Smooth muscle cell (in vitro differentiated cells): ENCODE data around the gene PLD5. TPM values are rescaled to one million over a fixed set of nuclear protein-coding genes. Genes with fewer than 3 reads are reported as not detected.

Experiments
- DNase-seq: peaks from one replicate; lab custom pipeline; 2025; ENCODE audit not compliant: unreplicated experiment; lab: John Stamatoyannopoulos, UW
- H2AFZ ChIP-seq: fragments of 200-600 bp; sonication (generic); 2 replicates; pipeline ENCODE4 v1.6.0; 2016; ENCODE audit warnings: antibody characterized with exemption, low read depth, mild to moderate bottlenecking
- H3F3A ChIP-seq: fragments of 200-600 bp; sonication (generic); 2 replicates; pipeline ENCODE4 v1.6.0; 2017; ENCODE audit warnings: antibody characterized with exemption, low read depth
- H3K27ac ChIP-seq: fragments of 200-600 bp; sonication (generic); 2 replicates; pipeline ENCODE4 v1.5.1; 2016; ENCODE audit warnings: low read depth, mild to moderate bottlenecking
- H3K27me3 ChIP-seq: fragments of 200-600 bp; sonication (generic); 2 replicates; pipeline ENCODE4 v1.6.1; 2016; ENCODE audit warnings: low read depth, mild to moderate bottlenecking
- H3K36me3 ChIP-seq: fragments of 200-600 bp; sonication (generic); 2 replicates; pipeline ENCODE4 v1.5.1; 2016; ENCODE audit warnings: low read depth
- H3K4me1 ChIP-seq: fragments of 200-600 bp; sonication (generic); 2 replicates; pipeline ENCODE4 v1.5.1; 2016; ENCODE audit warnings: low read depth
- H3K4me2 ChIP-seq: fragments of 200-600 bp; sonication (generic); 2 replicates; pipeline ENCODE4 v1.6.0; 2016; ENCODE audit warnings: mild to moderate bottlenecking
- H3K4me3 ChIP-seq: fragments of 200-600 bp; sonication (generic); 2 replicates; pipeline ENCODE4 v1.5.1; 2016; ENCODE audit warnings: mild to moderate bottlenecking
- H3K79me2 ChIP-seq: fragments of 200-600 bp; sonication (generic); 2 replicates; pipeline ENCODE4 v1.6.0; 2016; ENCODE audit warnings: low read depth, mild to moderate bottlenecking
- H3K9ac ChIP-seq: fragments of 200-600 bp; sonication (generic); 2 replicates; pipeline ENCODE4 v1.6.0; 2016; ENCODE audit warnings: low read depth
- H3K9me3 ChIP-seq: fragments of 200-600 bp; sonication (generic); replicated peaks from 2 replicates; pipeline ENCODE4 v1.5.1; 2016; ENCODE audit warnings: low read depth
- H4K20me1 ChIP-seq: fragments of 200-600 bp; sonication (generic); 2 replicates; pipeline ENCODE4 v1.6.0; 2016; ENCODE audit warnings: low read depth
- CTCF ChIP-seq: fragments of 200-600 bp; sonication (generic); IDR thresholded peaks from 2 replicates; pipeline ENCODE4 v1.5.1; 2017; ENCODE audit warnings: borderline replicate concordance, mild to moderate bottlenecking, antibody characterized with exemption; ENCODE audit not compliant: insufficient read depth, poor library complexity, severe bottlenecking
- WGBS: methylation state at CpG from one replicate; pipeline ENCODE4 v1.1.7; 2016; ENCODE audit warnings: low lambda C conversion rate; 5-methylcytosine and 5-hydroxymethylcytosine counted together
- polyA plus RNA-seq: library from polyadenylated mRNA; unstranded; fragments of >200 nt; fragmentation: Nextera tagmentation; extraction: Ambion mirVana; gene quantifications from 2 replicates; pipeline ENCODE4 v1.2.1, GENCODE V29; 2016
- total RNA-seq: library from RNA; depleted of rRNA; stranded (reverse); fragments of >200 nt; gene quantifications from 2 replicates; pipeline ENCODE4 v1.2.3, GENCODE V29; 2014

Gene PLD5
- total and polyA plus RNA-seq, 2 experiments from 2014 or later, result 0.25 to 0.27 TPM

DNA sequence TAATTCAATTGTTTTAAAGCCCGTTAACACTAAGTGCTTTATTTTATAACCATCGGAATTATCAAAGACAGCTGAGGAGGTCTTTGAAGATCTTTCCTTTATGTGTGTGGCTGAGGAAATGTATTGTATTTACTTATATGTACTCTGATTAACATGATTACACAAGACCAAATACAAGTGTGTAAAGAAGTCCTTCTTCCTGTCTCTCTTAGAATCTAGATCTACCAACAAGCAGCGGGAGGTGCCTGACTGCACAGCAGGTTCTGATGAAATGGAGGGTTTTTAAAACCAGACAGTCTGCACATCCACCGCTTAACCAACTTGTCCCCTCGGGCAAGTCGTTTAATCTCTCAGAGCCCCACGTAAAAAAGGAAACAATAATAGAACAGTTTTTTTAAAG, 285.1 kb downstream of the PLD5 start:
- no peaks in the 10 kb centered on the region for H3K27me3 ChIP-seq
- no peaks in the 10 kb centered on the region for H3F3A ChIP-seq
- H3K36me3 ChIP-seq, result no peaks in the 10 kb centered on the region
- H3K4me2 ChIP-seq, result no peak overlapping the region
- H3K4me3 ChIP-seq, result no peak overlapping the region
- 84% methylated on average over 7 of the region's 7 CpGs for WGBS
- no peaks in the 10 kb centered on the region for H4K20me1 ChIP-seq
- TF ChIP-seq CTCF, result no peak
- H3K4me1 ChIP-seq, result peaks cover 3% of the 10 kb centered on the region
- no peak overlapping the region for H2AFZ ChIP-seq
- H3K27ac ChIP-seq, result no peak overlapping the region
- no peaks in the 10 kb centered on the region for H3K79me2 ChIP-seq
- H3K9me3 ChIP-seq, result no peaks in the 10 kb centered on the region
- H3K9ac ChIP-seq, result no peak overlapping the region
- DNase-seq, result no peak

DNA sequence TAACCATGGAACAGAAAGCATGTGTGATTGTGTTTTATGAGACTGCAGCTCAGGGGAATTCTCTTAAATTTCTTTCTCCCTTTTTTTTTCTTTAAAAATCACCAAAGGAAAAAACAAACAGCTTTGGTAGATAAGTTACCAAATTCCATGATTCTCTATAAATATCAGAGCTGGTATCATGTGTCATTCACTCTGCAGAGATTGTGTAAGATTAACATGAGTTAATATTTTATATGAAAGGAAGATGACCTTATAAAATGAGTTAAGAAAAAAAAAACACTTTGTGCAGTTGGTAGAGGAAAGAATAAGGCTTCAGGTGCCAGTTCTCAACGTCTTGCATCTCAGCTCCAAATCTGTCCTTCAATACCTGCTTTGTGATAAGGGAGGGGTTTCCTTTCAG, 287.4 kb downstream of the PLD5 start:
- no peak overlapping the region for H3K9ac ChIP-seq
- no peak overlapping the region for H3K27ac ChIP-seq
- no peaks in the 10 kb centered on the region for H3K79me2 ChIP-seq
- no peaks in the 10 kb centered on the region for H3K9me3 ChIP-seq
- H3K4me2 ChIP-seq, result no peak overlapping the region
- no peak overlapping the region for H3K4me3 ChIP-seq
- no peaks in the 10 kb centered on the region for H3F3A ChIP-seq
- H3K4me1 ChIP-seq, result no peaks in the 10 kb centered on the region
- WGBS, result 76% methylated on average over 1 of the region's 1 CpG
- no peaks in the 10 kb centered on the region for H3K36me3 ChIP-seq
- H2AFZ ChIP-seq, result no peak overlapping the region
- no peaks in the 10 kb centered on the region for H3K27me3 ChIP-seq
- no peaks in the 10 kb centered on the region for H4K20me1 ChIP-seq
- DNase-seq, result no peak
- no peak for TF ChIP-seq CTCF

DNA sequence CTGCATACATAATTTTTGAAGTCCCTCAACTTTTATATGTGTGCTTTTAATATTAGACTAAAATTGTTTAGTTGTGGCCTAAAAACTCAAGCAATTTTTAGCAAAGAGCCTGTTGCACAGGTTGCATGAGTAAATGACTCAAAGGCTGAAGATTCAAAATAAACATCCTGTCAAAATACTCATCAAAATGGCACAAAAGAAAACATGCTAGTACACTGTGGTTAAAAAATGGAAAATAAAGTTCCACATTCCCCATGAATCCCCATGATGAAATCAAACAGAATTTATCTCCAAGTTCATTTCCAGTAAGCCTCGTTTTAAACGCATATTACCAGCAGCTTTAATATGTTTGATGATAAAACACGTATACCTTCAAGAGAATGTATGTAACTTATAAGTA, 295.5 kb downstream of the PLD5 start:
- DNase-seq, result no peak

More for the DNA sequence above, 295.5 kb downstream of the PLD5 start:
- H3K27me3 ChIP-seq, result no peaks in the 10 kb centered on the region
- no peaks in the 10 kb centered on the region for H3K36me3 ChIP-seq
- H4K20me1 ChIP-seq, result no peaks in the 10 kb centered on the region
- H3K9ac ChIP-seq, result no peak overlapping the region
- 94% methylated on average over 3 of the region's 3 CpGs for WGBS
- H3K79me2 ChIP-seq, result no peaks in the 10 kb centered on the region
- peaks cover 8% of the 10 kb centered on the region for H3K4me1 ChIP-seq
- H3F3A ChIP-seq, result no peaks in the 10 kb centered on the region
- H2AFZ ChIP-seq, result no peak overlapping the region
- H3K9me3 ChIP-seq, result no peaks in the 10 kb centered on the region
- no peak overlapping the region for H3K27ac ChIP-seq
- no peak for TF ChIP-seq CTCF
- H3K4me2 ChIP-seq, result no peak overlapping the region
- H3K4me3 ChIP-seq, result no peak overlapping the region
